IPS DF 19.7 (cell line): ENCODE data around the gene BLNK.

Experiments
- DNase-seq: peaks from one replicate; pipeline ENCODE4 v3.0.0-alpha.2; 2013; ENCODE audit warnings: low read depth, low spot score

BLNK gene

DNA sequence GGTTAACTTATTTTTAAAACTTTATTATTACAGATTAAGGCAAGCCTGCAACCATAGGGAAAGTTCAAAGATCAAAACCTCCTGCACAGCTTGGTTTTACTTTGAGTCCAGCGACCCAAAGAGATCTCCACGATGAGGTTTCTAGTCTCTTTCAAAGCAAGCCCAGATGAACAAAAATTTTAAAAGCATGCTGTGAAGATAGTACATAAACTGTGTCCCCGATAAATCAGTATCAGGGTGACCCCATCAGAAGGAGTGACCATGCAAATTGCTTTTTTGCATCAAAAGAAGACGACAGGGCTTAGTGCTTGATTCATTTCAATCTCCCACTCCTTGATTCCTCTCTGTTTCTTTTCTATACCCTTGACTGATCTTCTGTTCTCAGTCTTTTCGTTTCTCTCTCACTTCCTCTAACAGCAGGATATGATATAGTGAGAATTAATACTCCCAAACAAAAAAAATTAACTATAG is 16.8 kb upstream of the BLNK start:
- no peak for DNase-seq

DNA sequence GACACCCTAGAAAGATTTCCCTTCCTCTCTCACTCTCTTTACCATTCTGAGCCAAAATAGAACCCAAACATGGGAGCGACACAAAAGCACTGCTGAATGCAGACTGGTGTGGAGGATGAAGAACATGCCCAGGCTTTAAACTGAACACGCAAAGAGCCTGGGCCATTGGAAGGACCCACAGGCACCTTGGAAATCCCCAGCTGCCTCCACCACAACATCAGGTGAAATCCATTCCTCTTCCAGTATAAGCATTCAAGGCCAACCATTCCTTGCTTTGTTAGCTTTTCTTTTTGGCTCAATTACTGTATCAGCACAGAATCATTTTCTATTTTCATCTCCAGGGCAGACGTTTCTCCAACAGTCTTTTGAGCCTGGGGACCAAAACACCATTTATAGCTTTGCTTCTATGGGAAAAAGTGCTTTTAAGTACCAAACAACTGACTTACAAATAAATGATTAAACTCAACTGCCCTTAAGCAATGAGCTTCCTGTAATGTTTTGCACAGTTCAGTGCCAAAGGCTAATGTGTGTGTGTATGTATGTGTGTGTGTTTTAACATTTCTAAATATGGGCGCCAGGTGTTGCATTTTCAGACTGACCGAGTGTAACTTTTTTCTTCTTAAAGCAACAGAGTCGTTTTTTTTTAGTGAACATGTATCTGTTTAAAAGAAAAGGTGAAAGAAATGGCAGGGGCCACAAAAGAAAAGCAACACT is 16.2 kb upstream of the BLNK start:
- no peak for DNase-seq

DNA sequence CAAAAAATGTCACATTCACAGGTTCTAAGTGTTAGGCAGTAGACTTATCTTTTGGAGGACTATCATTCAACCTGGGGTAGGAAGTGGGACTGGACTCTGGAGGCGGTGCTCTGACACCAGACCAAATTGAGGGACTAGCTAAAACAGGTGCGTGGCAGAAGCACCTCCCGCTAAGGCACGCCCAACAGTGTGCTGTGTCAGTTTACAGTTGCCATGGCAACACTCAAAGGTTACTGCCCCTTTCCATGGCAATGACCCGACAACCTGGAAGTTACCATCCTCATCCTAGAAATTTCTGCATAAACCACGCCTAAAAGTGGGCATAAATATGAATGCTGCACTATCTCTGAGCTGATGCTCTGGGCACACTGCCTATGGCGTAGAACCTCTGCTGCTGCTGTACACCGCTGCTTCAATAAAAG is 14.0 kb upstream of the BLNK start:
- peak; percentile 68 for DNase-seq

DNA sequence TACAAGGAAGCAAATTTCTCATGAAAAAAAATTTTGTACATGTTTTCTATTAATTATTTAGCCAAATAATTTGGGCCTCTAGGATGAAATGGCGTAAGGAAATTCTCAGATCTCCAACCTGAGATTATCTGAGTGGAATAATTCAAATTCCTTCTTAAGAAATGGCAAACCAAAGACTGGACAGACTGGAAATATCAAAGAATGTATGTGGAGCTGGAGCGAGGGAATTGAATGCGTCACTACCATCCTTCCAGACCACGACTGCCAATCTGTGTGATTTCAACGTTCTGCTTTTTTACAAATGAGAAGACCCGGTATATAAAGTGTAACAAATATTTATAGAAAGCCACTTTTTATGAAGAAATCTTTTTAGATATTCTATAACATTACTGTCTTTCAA is 12.4 kb upstream of the BLNK start:
- no peak for DNase-seq

DNA sequence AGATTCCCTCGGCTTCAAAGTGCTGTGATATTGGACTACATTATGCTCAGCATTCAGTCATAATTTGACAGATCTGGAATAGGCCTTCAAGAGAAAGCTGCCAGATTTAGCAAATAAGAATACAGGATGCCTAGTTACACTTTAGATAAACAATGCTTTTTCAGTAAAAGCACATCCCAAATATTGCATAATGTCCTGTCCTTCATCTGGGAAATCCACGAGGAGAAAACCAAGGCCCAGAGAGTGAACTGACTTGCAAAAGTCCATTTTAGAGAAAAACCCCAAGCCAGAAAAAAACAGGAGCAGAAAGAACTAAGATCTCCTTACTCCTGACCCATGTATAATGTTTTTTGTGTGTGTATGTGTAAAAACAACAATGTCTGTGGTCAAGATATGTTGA is 12.0 kb upstream of the BLNK start:
- no peak for DNase-seq

DNA sequence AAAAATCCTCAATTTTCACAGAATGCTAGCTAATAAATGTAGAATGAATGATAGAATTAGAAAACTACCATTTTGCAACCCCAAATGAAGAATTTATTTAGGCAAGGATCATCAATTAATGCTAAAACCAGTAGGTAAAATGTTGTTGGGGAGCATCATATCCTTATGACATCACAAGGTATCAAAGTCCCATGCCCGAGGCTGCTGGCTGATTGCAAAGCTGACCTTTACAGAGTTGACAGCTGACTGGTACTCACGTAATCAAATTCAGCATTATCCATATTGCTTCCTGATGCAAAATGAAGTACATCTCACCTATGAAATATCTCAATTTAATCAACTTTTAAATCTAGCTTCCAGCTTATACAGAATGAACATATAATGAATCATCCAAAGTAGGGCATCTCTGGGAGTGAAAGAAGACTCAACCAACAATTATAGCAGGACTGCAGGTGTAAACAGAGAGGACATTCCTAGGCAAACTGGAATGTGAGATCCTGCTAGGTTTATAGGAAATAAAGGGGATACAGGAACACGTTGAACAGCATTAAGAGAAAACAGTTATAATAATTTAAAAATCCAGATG is 10.2 kb upstream of the BLNK start:
- no peak for DNase-seq

DNA sequence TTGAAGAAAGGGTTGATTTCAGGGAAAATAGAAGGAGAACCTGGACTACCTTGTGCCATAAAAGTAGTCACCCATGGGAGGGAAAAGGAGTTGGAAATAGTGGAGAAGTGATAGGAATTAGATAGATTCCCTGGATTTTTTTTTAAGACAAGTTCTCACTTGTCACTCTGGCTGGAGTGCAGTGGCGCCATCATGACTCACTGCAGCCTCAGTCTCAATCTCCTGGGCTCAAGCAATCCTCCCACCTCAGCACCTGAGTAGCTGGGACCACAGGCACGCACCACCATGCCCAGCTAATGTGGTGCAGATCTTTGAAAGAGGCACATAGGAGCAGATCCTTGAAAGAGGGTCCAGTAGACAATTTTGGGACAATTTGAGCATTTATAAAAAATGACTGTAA is 9.5 kb upstream of the BLNK start:
- no peak for DNase-seq

DNA sequence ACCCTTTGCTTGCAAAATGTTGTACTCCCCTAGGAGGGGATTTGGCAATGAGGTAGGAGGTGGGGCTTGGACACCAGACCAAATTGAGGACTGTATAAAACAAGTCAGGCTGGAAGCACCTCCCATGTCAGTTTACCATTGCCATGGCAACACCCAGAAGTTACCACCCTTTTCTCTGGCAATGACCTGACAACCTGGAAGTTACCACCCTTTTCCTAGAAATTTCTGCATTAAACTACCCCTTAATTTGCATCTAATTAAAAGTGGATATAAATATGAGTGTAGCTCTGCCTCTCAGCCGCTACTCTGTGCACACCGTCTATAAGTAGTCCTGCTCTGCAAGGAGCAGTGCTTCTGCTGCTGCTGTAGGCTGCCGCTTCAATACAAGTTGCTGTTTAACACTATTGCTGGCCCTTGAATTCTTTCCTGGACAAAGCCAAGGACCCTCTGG is 7.8 kb upstream of the BLNK start:
- no peak for DNase-seq

DNA sequence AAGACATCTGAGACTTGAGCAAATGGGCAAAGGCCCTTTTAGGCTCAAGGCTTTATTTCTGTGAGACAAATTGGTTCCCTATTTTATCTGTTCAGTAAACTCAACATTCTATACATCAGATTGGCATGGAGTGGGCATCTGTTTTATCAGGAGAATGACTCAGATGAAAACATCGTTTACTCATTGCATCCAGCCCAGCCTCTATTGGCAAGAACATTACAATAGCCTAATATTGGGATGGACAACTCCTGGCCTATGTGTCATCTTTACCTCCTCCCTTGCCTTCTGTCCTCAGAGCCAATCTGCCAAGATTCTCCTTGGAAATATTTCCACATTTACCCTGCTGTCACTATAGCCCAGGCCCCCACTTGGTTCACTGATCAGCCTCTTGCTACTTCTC is 5.5 kb upstream of the BLNK start:
- DNase-seq = no peak

DNA sequence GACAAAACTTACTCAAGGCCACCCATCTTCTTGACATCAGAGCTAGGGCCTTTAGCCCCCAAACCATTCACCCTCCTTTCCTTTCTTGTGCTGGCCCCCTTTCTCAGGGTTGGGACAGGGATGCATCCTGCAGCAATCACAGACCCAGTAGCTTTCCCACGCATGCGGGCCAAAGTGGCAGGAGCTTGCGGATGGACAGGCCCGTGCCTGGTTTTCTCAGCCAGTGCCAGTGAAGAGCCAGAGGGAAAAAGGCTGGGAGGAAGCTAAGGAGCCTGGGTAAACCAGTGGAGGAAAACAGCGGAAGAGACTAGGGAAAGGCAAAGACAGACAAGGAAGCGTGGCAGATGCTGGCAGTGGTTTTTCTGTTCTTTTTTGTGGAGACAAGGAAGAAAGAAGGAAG is 5.1 kb upstream of the BLNK start:
- DNase-seq = no peak

DNA sequence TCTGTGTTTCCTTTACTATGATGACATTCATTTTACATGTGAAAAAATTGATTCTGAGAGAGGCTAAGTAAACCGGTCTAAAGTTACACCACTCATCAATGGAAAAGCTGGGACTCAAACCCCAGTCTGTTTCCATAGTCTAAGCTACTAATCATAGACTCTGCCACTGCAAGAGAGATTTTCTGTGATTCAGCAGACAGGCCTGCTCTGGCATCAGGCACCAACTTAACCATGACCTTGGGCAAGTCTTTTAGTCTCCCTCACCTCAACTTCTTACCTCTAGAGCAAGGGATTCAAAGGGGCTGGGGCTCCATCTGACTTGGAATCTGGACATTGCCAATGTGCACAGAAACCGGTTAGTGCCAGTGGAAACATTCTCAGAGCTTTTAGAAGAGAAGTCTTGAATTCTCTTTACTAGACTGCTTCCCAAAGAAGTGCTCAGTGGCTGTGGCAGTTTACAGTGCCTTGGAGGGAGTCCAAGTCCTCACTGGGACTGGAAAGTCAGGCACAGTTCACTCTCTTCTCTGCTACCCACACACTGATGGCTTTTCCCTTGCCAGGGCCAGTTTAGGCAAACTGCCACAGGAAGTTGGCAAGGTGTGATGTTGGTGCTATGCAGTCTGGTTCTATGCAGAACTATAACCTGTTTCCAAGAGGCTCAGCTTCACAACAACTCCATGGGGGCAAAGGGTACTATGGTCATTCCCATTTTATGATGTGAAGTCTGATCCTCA is 4.5 kb upstream of the BLNK start:
- no peak for DNase-seq

DNA sequence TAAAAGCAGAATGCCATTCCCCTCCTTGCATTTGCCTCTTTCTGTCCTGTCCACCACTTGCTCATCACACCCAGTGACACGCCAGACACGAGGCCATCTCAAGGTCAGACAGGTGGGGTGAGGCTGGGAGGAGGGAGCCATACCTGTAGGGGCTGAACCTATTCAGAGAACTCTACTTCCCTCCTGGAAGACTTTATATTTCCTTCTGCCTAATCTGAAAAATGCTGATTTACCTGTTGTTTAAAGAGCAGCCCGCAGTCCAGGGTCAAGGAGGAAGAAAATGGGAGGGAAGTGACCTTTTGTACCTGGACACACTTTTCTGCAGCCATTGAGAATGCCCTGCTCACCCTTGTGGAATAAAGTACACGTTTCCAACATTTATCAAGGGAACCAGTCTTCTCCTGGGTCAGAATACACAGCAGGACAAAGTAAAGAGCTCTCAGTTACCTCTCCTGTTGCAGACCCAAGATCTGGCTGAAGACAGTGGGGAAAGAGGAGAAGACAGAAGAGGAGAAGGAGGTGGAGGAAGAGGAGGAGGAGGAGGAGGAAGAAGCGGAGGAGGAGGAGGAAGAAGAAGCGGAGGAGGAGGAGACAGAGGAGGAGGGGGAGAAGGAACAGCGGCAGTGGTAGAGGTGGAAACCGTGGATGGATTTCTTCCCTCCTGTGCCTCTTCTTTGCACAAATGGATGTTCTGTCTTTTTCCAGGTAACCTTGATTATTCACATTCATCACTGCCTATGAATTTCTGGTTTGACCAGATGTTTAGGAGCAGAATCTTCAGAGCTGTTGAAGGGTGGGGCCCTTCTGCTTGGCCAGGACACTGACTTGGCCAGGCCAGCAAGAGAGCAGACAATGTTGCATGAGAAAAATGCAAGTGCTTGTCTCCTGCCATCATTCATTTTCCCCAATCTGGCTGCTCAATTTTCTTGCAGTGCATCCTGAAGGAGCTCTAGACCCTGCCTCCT is 1.2 kb upstream of the BLNK start:
- no peak for DNase-seq

DNA sequence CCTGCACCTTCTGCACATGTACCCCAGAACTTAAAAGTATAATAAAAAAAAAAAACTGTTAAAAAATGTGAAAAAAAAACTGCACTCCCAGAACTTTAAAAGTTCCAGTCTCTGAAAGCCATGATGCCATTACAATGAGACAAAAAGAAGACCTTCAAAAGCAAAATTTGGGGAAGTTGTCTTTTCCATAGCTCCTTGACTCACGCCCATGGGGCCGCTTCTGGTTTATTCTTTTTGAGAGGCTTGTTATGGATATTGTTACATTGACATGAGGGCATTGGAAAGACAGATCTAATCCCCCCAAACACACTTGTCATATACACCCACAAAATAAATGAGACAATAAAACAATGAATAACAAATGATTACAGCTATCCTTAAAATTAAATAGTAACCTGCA is 798 bp downstream of the BLNK start:
- DNase-seq = no peak

DNA sequence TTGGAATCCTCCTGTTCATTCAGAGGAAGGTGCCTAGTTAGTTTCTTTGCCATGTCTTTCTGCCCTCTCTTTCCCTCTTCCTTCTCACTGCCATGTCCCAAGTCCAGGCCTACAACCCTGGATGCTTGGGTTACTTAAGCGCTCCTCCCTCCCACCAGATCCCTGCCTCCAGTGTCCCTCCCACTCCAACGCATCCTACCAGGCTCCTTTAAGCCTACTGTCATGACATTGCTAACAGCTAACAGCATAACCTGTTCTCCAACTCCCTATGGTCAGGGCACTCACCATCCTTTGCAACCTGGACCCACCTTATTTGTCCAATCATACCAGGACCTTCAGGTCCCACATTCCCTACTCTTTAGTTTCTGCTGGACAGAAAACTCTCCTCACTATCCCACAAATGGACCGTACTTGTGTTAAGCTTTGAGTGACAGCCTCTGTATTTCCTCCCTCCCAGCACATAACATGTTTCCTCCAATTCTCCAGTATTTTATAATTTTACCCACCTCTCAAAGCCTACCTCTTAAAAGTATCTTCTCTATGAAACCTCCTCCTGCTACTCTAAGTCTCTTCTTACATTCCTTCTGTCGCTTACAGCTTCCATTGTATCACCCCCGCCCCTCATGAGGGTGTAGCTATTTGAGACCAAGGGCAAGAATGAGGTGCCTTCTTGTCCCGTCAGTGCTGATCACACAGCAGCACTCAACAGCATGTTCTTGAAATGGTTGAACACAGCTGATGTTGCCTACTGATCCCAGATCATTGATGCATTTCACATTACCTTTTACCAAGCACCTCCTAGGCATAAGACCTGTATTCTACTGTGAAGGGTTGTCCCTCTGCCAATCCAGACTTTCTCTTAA is 1.7 kb downstream of the BLNK start:
- no peak for DNase-seq

DNA sequence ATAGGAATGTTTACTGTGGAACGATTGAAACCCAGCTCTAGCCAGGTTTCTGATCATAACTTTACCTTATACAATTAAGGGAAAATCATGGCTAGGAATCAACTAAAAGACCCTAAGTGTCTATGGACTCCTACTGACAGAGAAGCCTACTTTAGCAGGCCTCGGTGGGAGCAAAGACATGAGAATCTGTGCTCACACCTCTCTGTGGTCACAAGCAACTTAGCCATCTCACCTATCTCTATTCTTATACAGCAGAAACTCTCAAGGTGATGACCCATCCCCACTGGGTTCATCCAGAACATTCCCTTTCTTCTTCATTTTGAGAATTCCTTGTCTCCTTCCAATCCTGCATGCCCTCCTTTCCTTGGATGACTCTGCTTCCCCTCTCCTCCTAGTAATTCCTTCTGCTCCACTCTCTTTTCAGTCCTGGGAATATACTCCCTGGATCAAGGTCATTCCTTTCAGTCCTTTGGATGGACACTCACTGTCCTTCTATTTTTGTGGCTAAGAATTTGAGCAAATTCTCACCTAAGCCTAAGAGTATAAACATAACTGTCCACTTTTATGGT is 2.9 kb downstream of the BLNK start:
- DNase-seq = no peak

DNA sequence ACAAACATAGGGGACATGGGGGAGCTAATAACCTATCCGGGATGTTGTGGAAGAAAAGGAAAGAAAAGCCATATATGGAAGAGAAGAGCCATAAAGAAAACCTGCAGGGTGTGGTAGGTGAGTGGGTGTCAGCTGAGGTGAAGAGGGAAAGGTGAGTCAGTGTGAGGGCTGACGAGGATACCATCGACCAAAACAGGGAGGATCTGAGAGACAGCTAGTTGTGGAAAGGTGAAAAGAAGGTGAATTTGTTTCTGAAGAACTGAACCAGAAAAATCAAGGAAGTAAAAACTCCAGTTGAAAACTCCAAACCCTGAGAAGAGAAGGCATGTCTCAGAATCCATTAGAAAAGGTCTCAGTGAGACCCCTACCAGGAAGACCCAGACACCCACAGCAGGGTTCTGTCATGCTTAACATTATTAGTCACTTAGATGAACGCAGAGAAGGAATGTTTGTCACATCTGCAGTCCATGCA is 4.1 kb downstream of the BLNK start:
- DNase-seq = no peak

DNA sequence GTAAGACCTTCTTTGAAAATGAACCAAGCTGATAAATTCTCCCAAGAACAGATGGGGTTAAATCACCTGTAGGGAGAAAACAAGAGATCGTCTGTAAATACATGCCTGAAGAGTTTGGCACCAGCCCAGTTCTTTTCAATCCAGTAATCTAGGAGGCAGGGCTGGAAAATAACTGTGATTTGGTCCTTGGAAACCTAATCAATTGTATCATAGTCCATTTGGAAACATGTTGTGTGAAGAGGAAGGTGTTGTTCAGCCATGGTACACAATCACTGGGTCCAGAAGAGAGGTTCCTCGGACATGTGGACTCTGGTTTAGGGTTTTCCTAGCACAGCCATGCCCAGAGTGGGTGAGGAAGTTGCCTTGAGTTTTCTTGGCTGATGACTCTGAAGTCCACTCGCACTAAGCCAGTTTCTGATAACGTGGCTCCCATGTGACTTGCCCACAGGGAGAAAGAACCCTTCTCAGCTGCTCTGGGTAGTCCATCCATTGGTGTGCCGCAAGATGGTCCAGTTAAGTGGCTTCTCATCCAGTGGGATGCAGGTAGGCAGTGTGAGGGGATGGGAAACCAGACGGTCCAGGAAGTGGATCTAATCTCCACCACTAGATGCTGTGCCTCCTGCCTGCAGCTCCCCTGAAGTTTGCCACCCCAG is 5.1 kb downstream of the BLNK start:
- no peak for DNase-seq

DNA sequence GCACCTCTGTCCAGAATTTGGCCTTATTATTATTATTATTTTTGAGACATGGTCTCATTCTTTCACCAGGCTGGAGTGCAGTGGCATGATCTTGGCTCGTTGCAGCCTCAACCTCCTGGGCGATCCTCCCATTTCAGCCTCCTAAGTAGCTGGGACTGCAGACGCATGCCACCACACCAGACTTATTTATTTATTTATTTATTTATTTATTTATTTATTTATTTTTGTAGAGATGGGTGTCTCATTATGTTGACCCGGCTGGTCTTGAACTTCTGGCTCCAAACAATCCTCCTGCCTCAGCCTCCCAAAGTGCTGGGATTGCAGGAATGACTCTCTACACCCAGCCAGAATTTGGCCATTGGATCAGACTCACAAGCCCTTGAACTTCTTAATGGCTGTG is 6.4 kb downstream of the BLNK start:
- DNase-seq = no peak

DNA sequence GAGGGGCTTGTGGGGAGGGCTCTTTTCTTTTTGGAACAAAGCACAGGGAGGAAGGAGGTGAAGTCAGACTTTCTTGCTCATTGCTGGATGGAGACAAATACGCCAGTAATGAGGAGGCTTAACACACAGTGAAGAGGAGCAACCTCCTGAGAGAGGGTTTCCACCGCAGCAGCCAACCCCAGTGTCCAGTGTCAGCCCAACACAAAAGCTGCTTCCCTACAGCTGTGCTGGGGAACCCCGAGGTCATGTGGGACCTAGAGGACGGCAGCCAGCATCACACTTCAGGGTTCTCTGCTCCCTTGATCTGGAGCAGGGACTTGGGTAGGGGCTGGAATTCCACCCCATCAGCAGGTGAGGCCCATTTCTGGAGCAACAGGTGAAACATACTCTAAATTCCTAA is 7.7 kb downstream of the BLNK start:
- no peak for DNase-seq

DNA sequence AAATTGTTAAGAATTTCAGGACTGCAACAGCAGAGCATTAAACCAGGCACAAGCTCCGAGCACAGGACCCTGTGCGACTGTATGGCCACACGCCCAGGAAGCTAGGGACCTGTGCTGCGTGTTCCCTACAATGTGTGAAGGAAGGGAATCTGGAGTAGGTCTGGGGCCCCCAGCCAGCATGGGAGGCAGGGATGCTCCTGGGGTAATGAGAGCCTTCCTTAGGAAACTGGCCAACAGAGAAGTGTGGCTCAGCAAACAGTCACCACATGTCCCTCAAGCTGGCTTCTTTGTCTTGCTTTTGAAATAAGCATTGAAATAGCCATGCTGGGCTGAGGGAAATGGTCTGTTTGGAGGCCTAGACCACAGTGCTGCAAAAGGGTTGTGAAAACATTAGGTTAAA is 8.2 kb downstream of the BLNK start:
- DNase-seq = no peak
